ENCODE data around the gene ATP6AP1.

DNA sequence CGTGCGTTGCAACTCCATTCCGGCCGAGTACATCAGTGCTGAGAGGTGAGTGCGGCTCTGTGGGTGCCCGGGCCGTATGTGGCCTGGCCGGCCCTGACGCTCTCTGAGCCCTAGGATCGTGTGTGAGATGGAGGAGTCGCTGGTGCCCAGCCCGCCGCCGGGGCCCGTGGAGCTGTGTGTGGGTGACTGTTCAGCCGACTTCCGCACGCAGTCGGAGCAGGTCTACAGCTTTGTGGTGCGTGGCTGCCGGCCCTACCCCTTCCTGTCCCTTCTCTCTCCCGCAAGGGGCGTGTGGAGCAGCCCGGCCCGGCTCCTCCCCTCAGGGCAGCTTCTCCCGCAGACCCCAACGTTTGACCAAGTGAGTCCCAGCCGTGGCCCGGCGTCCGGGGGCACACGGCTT, 37.6 kb downstream of the ATP6AP1 start:
- TF ChIP-seq POLR2A (IDR thresholded peaks at IDR 0.05) (no peak), CTCF (IDR thresholded peaks at IDR 0.05) (no peak)

All from testis (tissue), 2 donors.